Pancreas (tissue), 10 donors: ENCODE results near the gene GHITM. TPM values are rescaled to one million over a fixed set of nuclear protein-coding genes. Genes with fewer than 3 reads are reported as not detected.
A peak's percentile ranks its signal among the peaks of the same experiment; 100 is the strongest.
"Not testable (repeated sequence)": the region's sequence is repeated elsewhere in the genome, so short reads cannot be mapped to it uniquely, and the experiment has no call there.

ENCODE experiments used
- ATAC-seq, 4 donors: fragments of 200-7000 bp; cut with Tn5 transposase; one replicate each; pipeline versions ENCODE4 v1.8.0 to v1.9.1; 2020; ENCODE audit warnings: mild to moderate bottlenecking in 4 of 4, moderate library complexity in 4 of 4
- DNase-seq, 6 donors: peaks; one replicate each; pipeline ENCODE4 v3.0.0-alpha.2; 2020
- FAIRE-seq: peaks from 2 replicates; lab custom pipeline; 2012; peaks lifted over from hg19 to GRCh38; lab: Jason Lieb, UNC
- H3K27ac ChIP-seq, 4 donors: fragments of 200-600 bp; sonication (generic); 1 replicate in 3 of 4; 2 replicates in 1 of 4; pipeline versions ENCODE4 v1.5.0 to v1.8.0; 2020
- H3K27me3 ChIP-seq, 4 donors: fragments of 200-600 bp; one replicate each; pipeline ENCODE4 v1.8.0; 2021
- H3K36me3 ChIP-seq, 3 donors: fragments of 200-600 bp; sonication (generic) in 1 of 3; one replicate each; pipeline versions ENCODE4 v1.5.0 to v1.8.0; 2020 to 2021
- H3K4me1 ChIP-seq, 3 donors: fragments of 200-600 bp; one replicate each; pipeline ENCODE4 v1.8.0; 2021
- H3K4me3 ChIP-seq, 4 donors: fragments of 200-600 bp; sonication (generic) in 2 of 4; one replicate each; pipeline versions ENCODE4 v1.5.0 to v1.8.0; 2020 to 2021
- H3K9me3 ChIP-seq, 4 donors: fragments of 200-600 bp; one replicate each; pipeline ENCODE4 v1.8.0; 2021
- CTCF ChIP-seq, 4 donors: fragments of 200-600 bp; sonication (generic) in 3 of 4; IDR thresholded peaks; one replicate each; pipeline versions ENCODE4 v1.5.0 to v1.8.0; 2021; ENCODE audit warnings: antibody characterized with exemption in 4 of 4
- WGBS, 2 donors: extraction: QIAGEN DNeasy Blood & Tissue Kit; methylation state at CpG; one replicate each; pipeline ENCODE4 v1.1.7; 2013; 5-methylcytosine and 5-hydroxymethylcytosine counted together
- intact Hi-C, 3 donors: fragments of 100-400 bp; cut with DNase I; formaldehyde crosslinking; loops; one replicate each; pipeline versions ENCODE4 v1.11.1 to v1.14.2; 2022
- polyA plus RNA-seq, 2 donors: library from polyadenylated mRNA; stranded (reverse); fragments of 200-250 nt; gene quantifications; one replicate each; pipeline ENCODE4 v1.2.3, GENCODE V29; 2013
- total RNA-seq, 6 donors: library from RNA; stranded (reverse); fragmentation: NEBNext Ultra II Directional in 4 of 6; extraction: Animal tissue kit (Norgen Biotek cat#: 25700) in 4 of 6; gene quantifications; one replicate each; pipeline versions ENCODE4 v1.2.1 to v1.2.4, GENCODE V29; 2021 to 2023
- donor health status: healthy with polysubstance abuse.
- donor health status: DM: no; HTN: no; CAD: no; lungs with moderate emphysema.
- donor health status: DM: no; HTN: no; CAD: no.
- donor health status: control.
- donor health status: control.
- donor health status: Bipolar disorder and iron deficiency.
- donor health status: DM: yes; HTN: yes; CAD: no.
- donor health status: DM: no; HTN: no; CAD: no.
- donor health status: DM: no; HTN: no; CAD: no.
- donor health status: DM: yes; HTN: yes; CAD: no.

Gene GHITM
- total and polyA plus RNA-seq, 8 donors = 31.1 to 68.5 (median 49.5) TPM

DNA sequence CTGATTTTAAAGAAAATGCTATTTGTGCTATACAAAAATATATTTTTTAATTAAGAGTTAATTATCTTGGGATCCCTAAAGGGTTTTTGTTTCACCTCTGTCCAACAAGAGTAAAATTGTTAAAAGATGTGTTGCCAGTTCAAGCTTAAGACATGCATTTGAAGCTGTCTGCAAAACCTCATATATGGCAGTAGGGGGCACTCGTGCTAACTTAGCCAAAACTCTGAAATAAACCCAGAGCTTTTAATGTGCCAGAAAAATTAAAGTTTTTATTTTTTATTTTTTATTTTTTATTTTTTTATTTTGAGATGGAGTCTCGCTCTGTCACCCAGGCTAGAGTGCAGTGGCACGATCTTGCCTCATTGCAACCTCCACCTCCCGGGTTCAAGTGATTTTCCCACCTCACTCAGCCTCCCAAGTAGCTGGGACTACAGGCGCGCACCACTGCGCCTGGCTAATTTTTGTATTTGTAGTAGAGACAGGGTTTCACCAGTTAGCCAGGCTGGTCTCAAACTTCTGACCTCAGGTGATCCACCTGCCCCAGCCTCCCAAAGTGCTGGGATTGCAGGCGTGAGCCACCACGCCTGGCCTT is 8.8 kb downstream of the GHITM start:
- H3K9me3 ChIP-seq, intact Hi-C loops, H3K4me3 ChIP-seq, H3K27me3 ChIP-seq, DNase-seq, H3K27ac ChIP-seq, H3K4me1 ChIP-seq: not testable (repeated sequence)
- peak; percentile 80 for FAIRE-seq
- peak in 3 of 4 donors; percentile 67 to 77 (median 74) for ATAC-seq
- TF ChIP-seq CTCF (IDR thresholded peaks at IDR 0.05) = peak in 3 of 4 donors; percentile 54 to 58 (median 57)
- H3K36me3 ChIP-seq = peaks cover 5 to 78% (median 31%) of the 10 kb centered on the region in 3 donors
- WGBS, 2 donors = 86 to 89% methylated on average over 9 of the region's 9 CpGs

DNA sequence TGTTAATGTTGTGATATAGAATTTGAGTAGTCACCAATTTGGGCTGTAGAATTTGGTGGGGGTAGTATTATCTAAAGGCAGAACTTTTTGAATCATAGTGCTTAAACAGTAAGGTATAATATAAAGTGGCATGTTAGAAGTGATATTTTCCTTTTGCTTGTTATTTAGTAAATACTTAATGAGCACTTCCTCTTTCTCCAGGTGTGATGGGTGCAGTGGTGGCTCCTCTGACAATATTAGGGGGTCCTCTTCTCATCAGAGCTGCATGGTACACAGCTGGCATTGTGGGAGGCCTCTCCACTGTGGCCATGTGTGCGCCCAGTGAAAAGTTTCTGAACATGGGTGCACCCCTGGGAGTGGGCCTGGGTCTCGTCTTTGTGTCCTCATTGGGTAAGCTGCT is 10.5 kb downstream of the GHITM start:
- H3K4me3 ChIP-seq = no peak overlapping the region
- intact Hi-C loops = no loop called here
- DNase-seq (no peak), FAIRE-seq (no peak), ATAC-seq (no peak)
- peaks cover 0 to 3% (median 0%) of the 10 kb centered on the region in 3 donors for H3K4me1 ChIP-seq
- WGBS, 2 donors = 95 to 97% methylated on average over 2 of the region's 2 CpGs
- H3K27me3 ChIP-seq = no peaks in the 10 kb centered on the region
- no peaks in the 10 kb centered on the region for H3K9me3 ChIP-seq
- peaks cover 0 to 65% (median 17%) of the 10 kb centered on the region in 3 donors for H3K36me3 ChIP-seq
- H3K27ac ChIP-seq = no peak overlapping the region
- no peak for TF ChIP-seq CTCF (IDR thresholded peaks at IDR 0.05)

DNA sequence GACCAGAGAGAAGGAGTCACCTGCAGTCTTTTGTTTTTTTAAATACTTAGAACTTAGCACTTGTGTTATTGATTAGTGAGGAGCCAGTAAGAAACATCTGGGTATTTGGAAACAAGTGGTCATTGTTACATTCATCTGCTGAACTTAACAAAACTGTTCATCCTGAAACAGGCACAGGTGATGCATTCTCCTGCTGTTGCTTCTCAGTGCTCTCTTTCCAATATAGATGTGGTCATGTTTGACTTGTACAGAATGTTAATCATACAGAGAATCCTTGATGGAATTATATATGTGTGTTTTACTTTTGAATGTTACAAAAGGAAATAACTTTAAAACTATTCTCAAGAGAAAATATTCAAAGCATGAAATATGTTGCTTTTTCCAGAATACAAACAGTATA is 13.5 kb downstream of the GHITM start:
- no peak for TF ChIP-seq CTCF (IDR thresholded peaks at IDR 0.05)
- Histone ChIP-seq H3K9me3 (no peaks in the 10 kb centered on the region), H3K27ac (no peak overlapping the region), H3K27me3 (no peaks in the 10 kb centered on the region), H3K4me3 (no peak overlapping the region), H3K4me1 (peaks cover 0 to 3% (median 0%) of the 10 kb centered on the region in 3 donors), H3K36me3 (peaks cover 0 to 47% (median 17%) of the 10 kb centered on the region in 3 donors)
- no peak for ATAC-seq
- DNase-seq = no peak
- no peak for FAIRE-seq
- intact Hi-C loops = no loop called here

DNA sequence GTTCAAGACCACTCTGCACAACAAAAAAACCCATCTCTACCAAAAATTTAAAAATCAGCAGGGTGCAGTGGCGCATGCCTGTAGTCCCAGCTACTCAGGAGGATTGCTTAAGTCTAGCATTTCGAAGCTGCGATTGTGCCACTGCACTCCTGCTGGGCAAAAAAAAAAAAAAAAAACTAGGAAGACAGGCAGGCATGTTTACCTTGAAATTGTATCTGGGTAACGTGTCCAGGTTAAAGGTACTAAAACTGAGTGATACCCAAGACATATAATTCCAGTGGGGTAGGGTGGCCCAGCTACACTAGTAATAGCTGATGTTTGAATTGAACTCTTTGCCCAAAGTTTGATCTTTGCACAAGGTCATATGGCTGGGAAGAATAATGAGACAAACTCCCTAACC is 16.2 kb downstream of the GHITM start:
- Histone ChIP-seq H3K9me3 (no peaks in the 10 kb centered on the region), H3K4me3 (no peak overlapping the region), H3K4me1 (no peaks in the 10 kb centered on the region), H3K27ac (no peak overlapping the region), H3K36me3 (peaks cover 0 to 28% (median 12%) of the 10 kb centered on the region in 3 donors), H3K27me3 (no peaks in the 10 kb centered on the region)
- no peak for FAIRE-seq
- no peak for ATAC-seq
- WGBS, 2 donors = 90 to 96% methylated on average over 4 of the region's 4 CpGs
- DNase-seq = no peak
- intact Hi-C loops = no loop called here
- TF ChIP-seq CTCF (IDR thresholded peaks at IDR 0.05) = no peak

- DNase-seq (no peak), ATAC-seq (no peak), FAIRE-seq (no peak)
- intact Hi-C loops = no loop called here
- H3K27ac ChIP-seq = no peak overlapping the region
- H3K36me3 ChIP-seq = peaks cover 0 to 23% (median 9%) of the 10 kb centered on the region in 3 donors
- 96 to 100% methylated on average over 2 of the region's 2 CpGs for WGBS, 2 donors
- H3K4me1 ChIP-seq = no peaks in the 10 kb centered on the region
- H3K27me3 ChIP-seq = no peaks in the 10 kb centered on the region
- H3K9me3 ChIP-seq = no peaks in the 10 kb centered on the region
- TF ChIP-seq CTCF (IDR thresholded peaks at IDR 0.05) = no peak
- H3K4me3 ChIP-seq = no peak overlapping the region
Measured at GRCh38 chr10:84156009-84156408, 16.7 kb downstream of the GHITM start.
